Astrocyte (in vitro differentiated cells and primary cell): ENCODE results near the gene RALGDS. TPM values are rescaled to one million over a fixed set of nuclear protein-coding genes. Genes with fewer than 3 reads are reported as not detected.

ENCODE experiments used
- DNase-seq: peaks from one replicate; pipeline ENCODE4 v3.0.0-alpha.2; 2010; ENCODE audit warnings: low read depth
- FAIRE-seq: peaks from 2 replicates; lab custom pipeline; 2011; peaks lifted over from hg19 to GRCh38; lab: Jason Lieb, UNC
- H2AFZ ChIP-seq: 2 replicates; pipeline ENCODE4 v1.6.0; 2012; ENCODE audit warnings: low read depth, low read length, inconsistent platforms
- H3K27ac ChIP-seq: 2 replicates; pipeline ENCODE4 v1.5.1; 2011; ENCODE audit warnings: low read depth, low read length, inconsistent platforms
- H3K27me3 ChIP-seq: 2 replicates; pipeline ENCODE4 v1.6.0; 2011; ENCODE audit warnings: low read length, inconsistent platforms; ENCODE audit not compliant: insufficient read depth
- H3K36me3 ChIP-seq: 2 replicates; pipeline ENCODE4 v1.5.1; 2011; ENCODE audit warnings: low read length, inconsistent platforms; ENCODE audit not compliant: insufficient read depth
- H3K4me1 ChIP-seq: 2 replicates; pipeline ENCODE4 v1.5.1; 2011; ENCODE audit warnings: low read length, inconsistent platforms; ENCODE audit not compliant: insufficient read depth
- H3K4me2 ChIP-seq: 2 replicates; pipeline ENCODE4 v1.6.0; 2012; ENCODE audit warnings: low read length, inconsistent platforms
- H3K4me3 ChIP-seq: 2 replicates; pipeline ENCODE4 v1.5.1; 2011; ENCODE audit warnings: low read depth, mild to moderate bottlenecking, low read length, inconsistent platforms; ENCODE audit not compliant: insufficient read depth
- H3K79me2 ChIP-seq: 2 replicates; pipeline ENCODE4 v1.6.0; 2012; ENCODE audit warnings: mild to moderate bottlenecking, low read length, inconsistent platforms; ENCODE audit not compliant: insufficient read depth
- H3K9ac ChIP-seq: 2 replicates; pipeline ENCODE4 v1.6.0; 2012; ENCODE audit warnings: mild to moderate bottlenecking, low read length, inconsistent platforms
- H3K9me3 ChIP-seq: 2 replicates; pipeline ENCODE4 v1.5.1; 2012; ENCODE audit warnings: low read depth, mild to moderate bottlenecking, low read length, inconsistent platforms; ENCODE audit not compliant: insufficient read depth
- H4K20me1 ChIP-seq: 2 replicates; pipeline ENCODE4 v1.6.0; 2012; ENCODE audit warnings: low read length, inconsistent platforms; ENCODE audit not compliant: insufficient read depth
- H3K27ac Mint-ChIP-seq: one replicate; pipeline ENCODE4 v1.8.0; 2021; ENCODE audit warnings: mild to moderate bottlenecking, mixed read lengths; ENCODE audit not compliant: unreplicated experiment
- H3K27me3 Mint-ChIP-seq: one replicate; pipeline ENCODE4 v1.8.0; 2021; ENCODE audit warnings: low read depth, mixed read lengths; ENCODE audit not compliant: unreplicated experiment
- H3K36me3 Mint-ChIP-seq: one replicate; pipeline ENCODE4 v1.8.0; 2021; ENCODE audit warnings: low read depth, mixed read lengths; ENCODE audit not compliant: unreplicated experiment
- H3K4me1 Mint-ChIP-seq: one replicate; pipeline ENCODE4 v1.8.0; 2021; ENCODE audit warnings: low read depth, mixed read lengths; ENCODE audit not compliant: unreplicated experiment
- H3K4me3 Mint-ChIP-seq: one replicate; pipeline ENCODE4 v1.8.0; 2021; ENCODE audit warnings: mild to moderate bottlenecking, moderate library complexity, mixed read lengths; ENCODE audit not compliant: unreplicated experiment
- H3K9me3 Mint-ChIP-seq: one replicate; pipeline ENCODE4 v1.8.0; 2021; ENCODE audit warnings: mild to moderate bottlenecking, mixed read lengths; ENCODE audit not compliant: unreplicated experiment
- EZH2 ChIP-seq: IDR thresholded peaks from 2 replicates; pipeline ENCODE4 v1.6.1; 2012; ENCODE audit warnings: mild to moderate bottlenecking, low read length, inconsistent platforms; ENCODE audit not compliant: insufficient read depth
- total RNA-seq: library from RNA; stranded (reverse); gene quantifications from 2 replicates; pipeline ENCODE4 v1.2.1, GENCODE V29; 2021
- TF ChIP-seq, protein P1 (sequence below): IDR thresholded peaks from 2 replicates; pipeline ENCODE4 v1.5.1; 2011; ENCODE audit warnings: low read depth, mild to moderate bottlenecking, inconsistent platforms, low read length, moderate library complexity; ENCODE audit not compliant: insufficient read depth

The RALGDS gene
- total RNA-seq, 1 donor from 2014 or later, result 46.6 TPM

DNA sequence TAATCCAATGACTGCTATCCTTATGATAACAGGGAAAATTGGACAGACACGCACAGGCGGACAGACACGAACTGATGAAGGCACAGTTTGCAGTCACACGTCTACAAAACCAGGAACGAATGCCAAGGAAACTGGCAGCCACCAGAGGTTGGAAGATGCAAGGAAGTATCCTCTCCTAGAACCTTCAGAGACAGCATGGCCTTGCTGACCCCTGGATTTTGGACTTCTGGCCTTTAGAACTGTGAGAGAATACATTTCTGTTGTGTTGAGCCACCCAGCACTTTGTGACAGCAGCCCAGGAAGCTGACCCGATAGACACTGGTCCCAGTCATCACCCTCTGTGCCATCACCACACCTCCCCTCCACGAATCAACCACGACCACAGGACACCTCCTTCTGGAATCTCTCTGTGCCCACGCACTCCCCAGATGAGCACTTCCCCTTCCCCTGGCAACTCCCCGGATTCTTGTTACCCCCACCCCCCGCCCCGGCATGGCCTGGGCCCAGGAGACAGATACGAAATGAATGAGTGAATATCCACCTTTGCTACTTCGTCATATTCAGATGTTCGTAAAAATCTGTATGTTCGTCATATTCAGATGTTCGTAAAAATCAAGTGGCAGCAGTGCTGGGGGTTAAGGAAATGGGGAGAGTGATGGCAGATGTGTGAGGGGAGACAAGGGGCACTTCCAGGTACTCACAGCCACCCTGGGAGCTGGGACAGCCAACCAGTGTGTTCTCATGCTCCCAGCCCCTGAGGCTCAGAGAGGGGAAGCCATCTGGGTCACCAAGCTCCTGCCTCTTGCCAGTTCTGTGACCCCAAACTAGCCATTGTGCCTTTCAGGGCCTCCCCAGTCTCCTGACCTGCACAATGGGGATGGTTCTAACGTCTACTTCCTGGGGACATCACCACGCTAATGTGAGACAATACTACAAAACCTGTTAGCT lies 24.1 kb upstream of the RALGDS start:
- Histone ChIP-seq H3K9me3 (no peaks in the 10 kb centered on the region), H3K79me2 (peaks cover 53% of the 10 kb centered on the region), H3K36me3 (no peaks in the 10 kb centered on the region), H4K20me1 (peaks cover 72% of the 10 kb centered on the region), H3K27ac (no peak overlapping the region), H2AFZ (peak overlapping the region; percentile 15), H3K4me3 (peak overlapping the region; percentile 40), H3K4me1 (peaks cover 24% of the 10 kb centered on the region), H3K9ac (peak overlapping the region; percentile 51), H3K4me2 (peak overlapping the region; percentile 83), H3K27me3 (no peaks in the 10 kb centered on the region)
- Mint-ChIP-seq H3K9me3 (no peaks in the 10 kb centered on the region), H3K27me3 (no peaks in the 10 kb centered on the region), H3K36me3 (peaks cover 2% of the 10 kb centered on the region), H3K27ac (no peak overlapping the region), H3K4me1 (peaks cover 21% of the 10 kb centered on the region), H3K4me3 (peak overlapping the region; percentile 73)
- no peak for DNase-seq
- no peak for FAIRE-seq
- TF ChIP-seq, protein P1, sequence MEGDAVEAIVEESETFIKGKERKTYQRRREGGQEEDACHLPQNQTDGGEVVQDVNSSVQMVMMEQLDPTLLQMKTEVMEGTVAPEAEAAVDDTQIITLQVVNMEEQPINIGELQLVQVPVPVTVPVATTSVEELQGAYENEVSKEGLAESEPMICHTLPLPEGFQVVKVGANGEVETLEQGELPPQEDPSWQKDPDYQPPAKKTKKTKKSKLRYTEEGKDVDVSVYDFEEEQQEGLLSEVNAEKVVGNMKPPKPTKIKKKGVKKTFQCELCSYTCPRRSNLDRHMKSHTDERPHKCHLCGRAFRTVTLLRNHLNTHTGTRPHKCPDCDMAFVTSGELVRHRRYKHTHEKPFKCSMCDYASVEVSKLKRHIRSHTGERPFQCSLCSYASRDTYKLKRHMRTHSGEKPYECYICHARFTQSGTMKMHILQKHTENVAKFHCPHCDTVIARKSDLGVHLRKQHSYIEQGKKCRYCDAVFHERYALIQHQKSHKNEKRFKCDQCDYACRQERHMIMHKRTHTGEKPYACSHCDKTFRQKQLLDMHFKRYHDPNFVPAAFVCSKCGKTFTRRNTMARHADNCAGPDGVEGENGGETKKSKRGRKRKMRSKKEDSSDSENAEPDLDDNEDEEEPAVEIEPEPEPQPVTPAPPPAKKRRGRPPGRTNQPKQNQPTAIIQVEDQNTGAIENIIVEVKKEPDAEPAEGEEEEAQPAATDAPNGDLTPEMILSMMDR, result no peak
- no peak for TF ChIP-seq EZH2

DNA sequence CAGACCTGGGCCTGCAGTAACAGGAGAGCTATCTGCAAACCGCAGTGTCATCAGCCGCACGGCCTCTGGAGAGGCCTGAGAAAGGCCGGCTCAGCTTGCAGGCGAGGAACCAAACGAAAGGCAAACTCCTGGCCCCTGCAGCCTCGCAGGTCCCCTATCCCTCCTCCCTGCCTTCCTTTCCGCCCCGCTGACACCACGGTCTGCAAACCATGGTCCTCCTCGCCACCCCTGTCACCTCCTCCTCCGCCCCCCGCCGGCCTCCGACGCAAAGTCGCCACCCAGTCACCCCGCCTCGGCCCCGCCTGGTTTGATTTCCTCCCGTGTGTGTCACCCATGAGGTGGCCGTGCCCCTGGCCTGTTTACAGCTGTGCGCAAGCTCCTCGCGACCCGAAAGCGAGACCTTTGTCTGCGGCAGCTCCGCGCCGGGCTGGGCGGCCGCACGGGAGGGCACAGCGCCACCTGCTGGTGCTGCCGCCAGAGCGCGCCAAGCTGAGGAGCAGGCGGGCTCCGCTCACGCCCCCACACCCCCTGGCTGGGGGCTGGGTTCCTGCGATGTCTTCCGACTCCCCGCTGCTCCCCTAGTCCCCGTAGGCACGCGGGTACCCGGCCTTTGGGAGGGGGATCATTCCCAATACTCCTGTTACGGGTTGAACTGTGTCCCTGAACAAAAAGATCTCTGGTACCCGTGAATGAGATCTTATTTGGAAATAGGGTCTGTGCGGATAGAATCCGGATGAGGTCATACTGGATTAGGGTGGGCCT lies 23.3 kb upstream of the RALGDS start:
- Histone ChIP-seq H3K4me2 (peak overlapping the region; percentile 83), H3K27me3 (no peaks in the 10 kb centered on the region), H3K4me1 (peaks cover 24% of the 10 kb centered on the region), H4K20me1 (peaks cover 78% of the 10 kb centered on the region), H3K79me2 (peaks cover 58% of the 10 kb centered on the region), H3K9me3 (no peaks in the 10 kb centered on the region), H3K36me3 (no peaks in the 10 kb centered on the region), H3K27ac (no peak overlapping the region), H3K4me3 (peak overlapping the region; percentile 40), H3K9ac (peak overlapping the region; percentile 51), H2AFZ (peak overlapping the region; percentile 55)
- DNase-seq, result no peak
- Mint-ChIP-seq H3K27ac (peak overlapping the region; percentile 47), H3K4me1 (peaks cover 21% of the 10 kb centered on the region), H3K27me3 (no peaks in the 10 kb centered on the region), H3K9me3 (no peaks in the 10 kb centered on the region), H3K4me3 (peak overlapping the region; percentile 79), H3K36me3 (peaks cover 2% of the 10 kb centered on the region)
- TF ChIP-seq, protein P1, result peak; percentile 76
- TF ChIP-seq EZH2, result no peak
- FAIRE-seq, result no peak
